ENCODE data around the gene KCTD14.

GRCh38 chr11:78069465-78069864, 46.4 kb upstream of the KCTD14 start:
- TF ChIP-seq POLR2A (IDR thresholded peaks at IDR 0.05) (no peak), CTCF (IDR thresholded peaks at IDR 0.05) (no peak)

Measured in ovary (tissue), 3 donors.